ENCODE measurements around the gene TMEM253. TPM values are rescaled to one million over a fixed set of nuclear protein-coding genes. Genes with fewer than 3 reads are reported as not detected.

Gene TMEM253
- total RNA-seq, 4 donors from 2014 or later = 0.23 TPM; not detected in 3

- Histone ChIP-seq H3K4me3 (no peak overlapping the region), H3K4me1 (peaks cover 28 to 48% (median 43%) of the 10 kb centered on the region in 4 donors), H3K9me3 (no peaks in the 10 kb centered on the region), H3K27ac (replicated peaks in 1 of 4) (no peak overlapping the region), H3K36me3 (peaks cover 11 to 62% (median 58%) of the 10 kb centered on the region in 4 donors), H3K27me3 (no peaks in the 10 kb centered on the region)
- no peak for TF ChIP-seq CTCF (IDR thresholded peaks at IDR 0.05)
- TF ChIP-seq EP300 (IDR thresholded peaks at IDR 0.05) = no peak
- TF ChIP-seq POLR2A (IDR thresholded peaks at IDR 0.05; ENCODE audit: low read depth) = no peak
- no peak for TF ChIP-seq POLR2AphosphoS5 (IDR thresholded peaks at IDR 0.05)
- intact Hi-C loops (cut with DNase I) = no loop called here
- no peak for DNase-seq (ENCODE audit: extremely low spot score)
- 90% methylated on average over 5 of the region's 9 CpGs for WGBS
These were observed 26.9 kb upstream of the TMEM253 start for GRCh38 chr14:21073921-21074320.

- no peaks in the 10 kb centered on the region for H3K27me3 ChIP-seq
- DNase-seq (ENCODE audit: extremely low spot score) = no peak
- H3K36me3 ChIP-seq = peaks cover 13 to 69% (median 66%) of the 10 kb centered on the region in 4 donors
- no peaks in the 10 kb centered on the region for H3K9me3 ChIP-seq
- peak overlapping the region in 1 of 4 donors; percentile 8 for H3K27ac ChIP-seq (replicated peaks in 1 of 4)
- peaks cover 21 to 41% (median 36%) of the 10 kb centered on the region in 4 donors for H3K4me1 ChIP-seq
- H3K4me3 ChIP-seq = no peak overlapping the region
- TF ChIP-seq CTCF (IDR thresholded peaks at IDR 0.05) = no peak
- no peak for TF ChIP-seq EP300 (IDR thresholded peaks at IDR 0.05)
- no peak for TF ChIP-seq POLR2A (IDR thresholded peaks at IDR 0.05; ENCODE audit: low read depth)
- TF ChIP-seq POLR2AphosphoS5 (IDR thresholded peaks at IDR 0.05) = no peak
- WGBS = 88% methylated on average over 15 of the region's 26 CpGs
- intact Hi-C loops (cut with DNase I) = no loop called here
These were observed 26.2 kb upstream of the TMEM253 start for GRCh38 chr14:21074398-21075272.

- WGBS = 84% methylated on average over 9 of the region's 9 CpGs
- Histone ChIP-seq H3K27me3 (no peaks in the 10 kb centered on the region), H3K36me3 (peaks cover 25 to 81% (median 77%) of the 10 kb centered on the region in 4 donors), H3K27ac (replicated peaks in 1 of 4) (no peak overlapping the region), H3K9me3 (no peaks in the 10 kb centered on the region), H3K4me3 (no peak overlapping the region), H3K4me1 (peaks cover 19 to 30% (median 28%) of the 10 kb centered on the region in 4 donors)
- intact Hi-C loops (cut with DNase I) = no loop called here
- no peak for DNase-seq (ENCODE audit: extremely low spot score)
- TF ChIP-seq CTCF (IDR thresholded peaks at IDR 0.05) (no peak), POLR2A (IDR thresholded peaks at IDR 0.05; ENCODE audit: low read depth) (no peak), EP300 (IDR thresholded peaks at IDR 0.05) (no peak), POLR2AphosphoS5 (IDR thresholded peaks at IDR 0.05) (no peak)
These were observed 25.0 kb upstream of the TMEM253 start for GRCh38 chr14:21075719-21076437.

- DNase-seq (ENCODE audit: extremely low spot score) = no peak
- Histone ChIP-seq H3K36me3 (peaks cover 36 to 99% (median 95%) of the 10 kb centered on the region in 4 donors), H3K4me3 (no peak overlapping the region), H3K27ac (replicated peaks in 1 of 4) (no peak overlapping the region), H3K9me3 (no peaks in the 10 kb centered on the region), H3K4me1 (peaks cover 5 to 12% (median 10%) of the 10 kb centered on the region in 4 donors), H3K27me3 (no peaks in the 10 kb centered on the region)
- intact Hi-C loops (cut with DNase I) = no loop called here
- TF ChIP-seq EP300 (IDR thresholded peaks at IDR 0.05) = no peak
- no peak for TF ChIP-seq POLR2AphosphoS5 (IDR thresholded peaks at IDR 0.05)
- TF ChIP-seq CTCF (IDR thresholded peaks at IDR 0.05) = no peak
- no peak for TF ChIP-seq POLR2A (IDR thresholded peaks at IDR 0.05; ENCODE audit: low read depth)
- 70% methylated on average over 2 of the region's 2 CpGs for WGBS
These were observed 23.2 kb upstream of the TMEM253 start for GRCh38 chr14:21077672-21078071.
